HEK293T (cell line): ENCODE measurements around the gene JAG2.

Experiments
- ARNT ChIP-seq: fragments of 450-650 bp; IDR thresholded peaks from 2 replicates; pipeline ENCODE4 v1.6.1; 2017; ENCODE audit warnings: mild to moderate bottlenecking
- ELF4 ChIP-seq: fragments of 450-650 bp; IDR thresholded peaks from 2 replicates; pipeline ENCODE4 v1.6.1; 2017; ENCODE audit warnings: antibody characterized with exemption
- FOXK2 ChIP-seq: fragments of 450-650 bp; IDR thresholded peaks from 2 replicates; pipeline ENCODE4 v1.6.1; 2016; ENCODE audit warnings: mild to moderate bottlenecking
- LEF1 ChIP-seq: fragments of 450-650 bp; IDR thresholded peaks from 2 replicates; pipeline ENCODE4 v1.6.1; 2017; ENCODE audit warnings: mild to moderate bottlenecking, borderline replicate concordance
- SP1 ChIP-seq: fragments of 450-650 bp; IDR thresholded peaks from 2 replicates; pipeline ENCODE4 v1.6.1; 2017
- SUZ12 ChIP-seq: fragments of 450-650 bp; IDR thresholded peaks from 2 replicates; pipeline ENCODE4 v1.6.1; 2016; ENCODE audit warnings: mild to moderate bottlenecking
- TARDBP ChIP-seq: fragments of 450-650 bp; IDR thresholded peaks from 2 replicates; pipeline ENCODE4 v1.6.1; 2016
- TF ChIP-seq, protein P1 (sequence below): fragments of 450-650 bp; IDR thresholded peaks from 2 replicates; pipeline ENCODE4 v1.6.1; 2016

DNA sequence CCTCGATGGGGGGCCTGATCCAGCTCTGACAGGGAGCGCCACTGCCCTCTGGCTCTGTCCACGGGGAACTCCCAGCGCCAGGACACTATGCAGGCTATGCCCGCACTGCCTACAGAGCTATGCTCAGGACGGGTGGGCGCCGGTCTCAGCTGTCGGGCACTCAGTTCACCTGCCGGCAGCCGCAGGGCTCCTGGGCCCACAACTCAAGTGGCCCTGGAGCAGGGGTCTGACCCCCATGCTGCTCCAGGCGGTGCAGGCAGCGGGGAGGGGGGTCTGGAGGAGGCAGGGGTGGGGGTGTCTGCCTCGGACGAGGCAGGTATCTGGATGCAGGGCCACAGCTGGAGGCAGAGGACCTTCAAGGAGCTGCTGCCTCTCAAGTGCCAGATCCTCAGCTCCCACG lies 41.1 kb upstream of the JAG2 start:
- no peak for TF ChIP-seq SUZ12
- no peak for TF ChIP-seq ARNT
- TF ChIP-seq TARDBP: no peak
- no peak for TF ChIP-seq FOXK2
- TF ChIP-seq ELF4: no peak
- TF ChIP-seq LEF1: no peak
- TF ChIP-seq, protein P1, sequence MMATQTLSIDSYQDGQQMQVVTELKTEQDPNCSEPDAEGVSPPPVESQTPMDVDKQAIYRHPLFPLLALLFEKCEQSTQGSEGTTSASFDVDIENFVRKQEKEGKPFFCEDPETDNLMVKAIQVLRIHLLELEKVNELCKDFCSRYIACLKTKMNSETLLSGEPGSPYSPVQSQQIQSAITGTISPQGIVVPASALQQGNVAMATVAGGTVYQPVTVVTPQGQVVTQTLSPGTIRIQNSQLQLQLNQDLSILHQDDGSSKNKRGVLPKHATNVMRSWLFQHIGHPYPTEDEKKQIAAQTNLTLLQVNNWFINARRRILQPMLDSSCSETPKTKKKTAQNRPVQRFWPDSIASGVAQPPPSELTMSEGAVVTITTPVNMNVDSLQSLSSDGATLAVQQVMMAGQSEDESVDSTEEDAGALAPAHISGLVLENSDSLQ: no peak
- TF ChIP-seq SP1: no peak
